IPS DF 6.9 (cell line): ENCODE results near the gene DAAM1.

ENCODE experiments used
- DNase-seq: peaks from one replicate; pipeline ENCODE4 v3.0.0-alpha.2; 2013; ENCODE audit warnings: low read depth, low spot score
- H3K27ac ChIP-seq: one replicate; pipeline ENCODE4 v1.5.1; 2013; ENCODE audit warnings: low read length, control low read depth
- H3K27me3 ChIP-seq: 2 replicates; pipeline ENCODE4 v1.6.1; 2013; ENCODE audit warnings: mild to moderate bottlenecking, low read length; ENCODE audit not compliant: control insufficient read depth, insufficient read depth
- H3K36me3 ChIP-seq: 2 replicates; pipeline ENCODE4 v1.6.1; 2013; ENCODE audit warnings: low read length; ENCODE audit not compliant: control insufficient read depth, insufficient read depth
- H3K4me1 ChIP-seq: 2 replicates; pipeline ENCODE4 v1.6.1; 2013; ENCODE audit warnings: low read length; ENCODE audit not compliant: control insufficient read depth, insufficient read depth
- H3K4me3 ChIP-seq: 2 replicates; pipeline ENCODE4 v1.5.1; 2013; ENCODE audit warnings: mild to moderate bottlenecking, low read length
- H3K9me3 ChIP-seq: 2 replicates; pipeline ENCODE4 v1.6.1; 2013; ENCODE audit warnings: low read length, inconsistent platforms; ENCODE audit not compliant: control insufficient read depth, insufficient read depth
- WGBS: extraction: QIAGEN DNeasy Blood & Tissue Kit; methylation state at CpG from one replicate; pipeline ENCODE4 v1.1.7; 2013; ENCODE audit warnings: mixed read lengths, missing lambda C conversion rate; ENCODE audit not compliant: insufficient read length, insufficient coverage; 5-methylcytosine and 5-hydroxymethylcytosine counted together

The DAAM1 gene

DNA sequence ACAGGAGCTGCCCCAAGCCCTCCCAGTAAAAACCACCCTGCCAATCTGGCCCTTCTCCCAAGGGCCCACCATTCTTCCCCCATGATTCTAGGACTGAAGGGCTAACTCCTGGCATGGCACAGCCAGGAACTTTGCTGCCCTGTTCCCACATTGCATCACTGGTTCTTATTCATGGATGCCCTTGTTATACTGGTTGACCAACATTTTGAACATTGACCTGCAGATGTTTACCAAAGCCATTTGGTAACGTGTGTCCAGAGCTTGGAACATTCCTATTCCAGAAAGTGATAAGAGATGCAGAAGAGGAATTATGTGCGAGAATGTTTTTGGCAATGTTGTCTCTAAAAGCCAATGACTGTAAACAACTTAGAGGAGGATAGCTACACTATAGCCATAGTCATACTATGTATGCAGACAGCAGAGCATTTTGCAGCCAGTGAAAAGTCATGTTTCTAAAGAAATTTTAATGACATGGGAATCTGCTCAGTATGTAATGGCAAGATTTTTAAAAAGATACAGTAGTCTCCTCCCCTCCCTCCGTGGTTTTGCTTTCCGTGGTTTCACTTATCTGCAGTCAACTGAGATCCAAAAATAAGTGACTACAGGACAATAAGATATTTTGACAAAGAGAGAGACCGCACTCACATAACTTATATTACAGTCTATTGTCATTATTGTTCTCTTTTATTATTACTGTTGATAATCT lies 108.8 kb downstream of the DAAM1 start:
- no peaks in the 10 kb centered on the region for H3K36me3 ChIP-seq
- no peaks in the 10 kb centered on the region for H3K4me1 ChIP-seq
- no peak overlapping the region for H3K27ac ChIP-seq

DNA sequence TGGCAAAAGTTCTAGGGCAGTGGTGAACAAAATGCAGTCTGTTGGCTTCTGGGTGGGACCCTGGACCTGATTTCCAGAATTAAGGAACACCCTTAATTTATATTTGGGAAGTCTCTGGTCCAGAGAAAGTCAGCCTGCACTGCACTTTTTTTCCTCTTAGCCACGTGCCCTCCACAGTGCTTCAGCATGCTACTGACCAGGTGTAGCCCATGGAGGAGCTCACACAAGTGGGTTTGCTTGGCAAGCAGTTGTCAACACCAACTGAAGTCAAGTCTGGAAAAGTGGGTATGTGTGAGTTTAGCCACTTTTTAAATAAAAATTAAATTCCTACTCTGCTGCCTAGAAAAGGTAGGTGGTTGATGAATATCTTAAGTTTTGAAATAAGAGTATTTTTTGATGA lies 111.3 kb downstream of the DAAM1 start:
- Histone ChIP-seq H3K4me3 (no peak overlapping the region), H3K4me1 (no peaks in the 10 kb centered on the region), H3K36me3 (no peaks in the 10 kb centered on the region), H3K9me3 (no peaks in the 10 kb centered on the region), H3K27ac (no peak overlapping the region), H3K27me3 (no peaks in the 10 kb centered on the region)
- DNase-seq: no peak
- WGBS: no CpG with 5 or more reads among the region's 1 CpG

More for the DNA sequence above, 108.8 kb downstream of the DAAM1 start:
- Histone ChIP-seq H3K27me3 (no peaks in the 10 kb centered on the region), H3K9me3 (no peaks in the 10 kb centered on the region), H3K4me3 (no peak overlapping the region)
- WGBS: no CpG with 5 or more reads among the region's 5 CpGs
- DNase-seq: no peak

DNA sequence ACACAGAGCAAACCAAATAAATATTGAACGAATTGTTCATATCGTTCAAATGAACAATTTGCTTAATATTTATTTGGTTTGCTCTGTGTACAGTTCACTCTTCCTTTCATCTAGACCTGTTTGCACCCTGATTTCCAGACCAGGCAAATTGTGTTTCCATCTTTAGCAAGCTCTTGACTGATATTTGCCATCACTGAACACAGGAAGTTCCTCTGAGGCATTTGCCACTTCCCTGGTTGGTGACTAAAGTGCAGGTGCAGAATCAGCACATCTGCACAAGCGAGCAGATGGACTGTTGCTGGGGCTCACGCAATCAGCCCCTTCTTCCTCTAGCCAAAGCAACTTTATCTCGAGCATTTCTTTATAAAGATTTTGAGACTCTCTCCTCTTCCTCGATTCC lies 112.9 kb downstream of the DAAM1 start:
- no peak for DNase-seq
- no peaks in the 10 kb centered on the region for H3K9me3 ChIP-seq
- H3K36me3 ChIP-seq: no peaks in the 10 kb centered on the region
- H3K4me3 ChIP-seq: no peak overlapping the region
- no CpG with 5 or more reads among the region's 6 CpGs for WGBS
- no peaks in the 10 kb centered on the region for H3K27me3 ChIP-seq
- no peaks in the 10 kb centered on the region for H3K4me1 ChIP-seq
- H3K27ac ChIP-seq: no peak overlapping the region

DNA sequence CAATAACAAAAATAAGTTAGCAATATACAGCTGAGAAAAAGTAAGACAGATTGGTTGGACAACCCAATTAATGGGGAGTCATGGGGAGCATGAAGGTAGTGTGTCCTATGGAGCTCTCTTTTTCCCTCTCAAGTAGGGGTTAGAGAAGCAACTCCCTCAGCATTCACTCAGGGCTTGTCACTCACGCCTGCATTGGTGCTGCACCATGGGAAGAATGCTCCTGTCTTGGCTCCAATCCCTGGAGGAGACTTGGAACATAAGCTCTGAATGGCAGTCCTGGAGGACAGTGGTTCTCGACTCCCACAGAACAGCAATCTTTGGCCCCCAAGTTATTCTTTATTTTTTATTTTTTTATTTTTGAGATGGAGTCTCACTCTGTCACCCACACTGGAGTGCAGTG lies 113.8 kb downstream of the DAAM1 start:
- H3K9me3 ChIP-seq: no peaks in the 10 kb centered on the region
- H3K36me3 ChIP-seq: no peaks in the 10 kb centered on the region
- DNase-seq: no peak
- H3K4me1 ChIP-seq: peaks cover 3% of the 10 kb centered on the region
- no peak overlapping the region for H3K27ac ChIP-seq
- no CpG with 5 or more reads among the region's 2 CpGs for WGBS
- H3K4me3 ChIP-seq: no peak overlapping the region
- no peaks in the 10 kb centered on the region for H3K27me3 ChIP-seq

DNA sequence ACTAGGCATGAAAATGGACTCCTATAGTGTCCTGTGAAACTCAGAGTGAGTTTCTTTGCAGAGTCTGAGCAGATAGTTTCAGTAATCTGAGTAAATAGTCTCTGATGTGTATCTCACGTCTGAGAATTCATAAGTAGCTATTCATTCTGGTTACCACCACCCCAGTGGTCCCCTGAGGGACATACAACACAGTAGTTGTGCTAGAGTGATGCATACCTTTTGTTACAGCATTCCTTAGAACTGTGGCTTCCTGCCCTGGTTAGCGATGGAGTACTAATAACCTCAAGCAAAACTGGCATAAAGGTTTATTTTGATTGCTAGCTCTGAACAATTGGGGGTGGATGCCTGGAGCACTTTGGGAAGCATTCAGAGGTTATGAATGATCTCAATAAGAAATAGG lies 114.7 kb downstream of the DAAM1 start:
- Histone ChIP-seq H3K27ac (no peak overlapping the region), H3K36me3 (no peaks in the 10 kb centered on the region), H3K4me3 (no peak overlapping the region), H3K4me1 (peaks cover 3% of the 10 kb centered on the region), H3K27me3 (no peaks in the 10 kb centered on the region), H3K9me3 (no peaks in the 10 kb centered on the region)
- no peak for DNase-seq
- WGBS: no CpG with 5 or more reads among the region's 2 CpGs

DNA sequence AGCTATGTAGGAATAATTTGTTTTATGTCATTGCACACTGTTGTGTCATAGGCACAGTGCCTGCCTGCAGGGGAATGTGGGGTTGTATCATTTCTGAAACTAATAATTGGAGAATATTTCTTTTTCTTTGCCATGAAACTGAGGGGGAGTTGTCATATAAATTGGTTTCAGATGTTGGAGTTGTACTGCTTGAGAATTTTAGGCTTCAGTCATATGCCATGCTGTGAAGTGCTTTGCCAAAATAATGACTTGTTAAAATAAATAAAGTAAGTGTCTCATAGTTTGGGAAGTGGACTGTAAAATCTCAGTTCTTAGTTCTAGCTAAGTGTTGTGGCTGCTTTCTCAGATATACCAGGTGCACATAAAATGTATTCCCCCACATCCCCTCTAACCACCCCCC lies 116.8 kb downstream of the DAAM1 start:
- H3K36me3 ChIP-seq: no peaks in the 10 kb centered on the region
- no peaks in the 10 kb centered on the region for H3K9me3 ChIP-seq
- DNase-seq: no peak
- H3K27me3 ChIP-seq: no peaks in the 10 kb centered on the region
- H3K4me3 ChIP-seq: no peak overlapping the region
- peaks cover 3% of the 10 kb centered on the region for H3K4me1 ChIP-seq
- no peak overlapping the region for H3K27ac ChIP-seq

DNA sequence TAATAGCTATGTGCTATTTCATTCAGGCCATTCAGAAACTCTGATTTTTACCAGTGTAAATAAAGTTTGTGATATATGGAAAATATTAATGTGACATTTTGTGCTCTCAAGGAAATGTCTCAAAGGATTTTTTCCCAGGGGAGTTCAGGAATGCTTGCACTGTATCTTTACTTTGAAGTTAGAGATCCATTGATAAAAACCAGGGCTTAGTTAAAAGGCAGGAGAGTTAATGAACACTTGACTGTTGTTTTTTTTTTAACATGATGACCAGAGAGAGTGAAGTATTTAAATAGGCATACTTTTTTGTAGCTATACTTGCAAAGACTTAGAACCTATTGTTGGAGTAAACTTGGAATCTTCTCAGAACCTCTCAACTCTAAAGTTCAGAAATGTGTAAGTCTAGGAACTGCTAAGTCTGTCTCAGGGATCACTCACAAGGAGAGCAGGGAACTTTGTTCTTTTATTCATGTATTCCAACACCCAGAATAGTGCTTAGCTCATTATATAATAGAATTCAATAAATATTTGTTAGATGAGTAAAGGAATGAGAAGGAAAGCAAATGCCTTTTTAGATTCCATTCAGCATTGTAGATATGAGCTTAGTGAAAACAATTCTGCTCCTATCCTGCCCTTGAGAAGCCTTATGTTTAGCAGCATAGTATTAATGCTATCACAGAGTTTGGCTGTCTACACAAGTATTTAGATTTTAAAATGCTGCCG lies 117.5 kb downstream of the DAAM1 start:
- Histone ChIP-seq H3K4me3 (no peak overlapping the region), H3K27me3 (no peaks in the 10 kb centered on the region), H3K9me3 (no peaks in the 10 kb centered on the region), H3K36me3 (no peaks in the 10 kb centered on the region), H3K4me1 (peaks cover 3% of the 10 kb centered on the region), H3K27ac (no peak overlapping the region)
- no peak for DNase-seq
- WGBS: no CpG with 5 or more reads among the region's 1 CpG

DNA sequence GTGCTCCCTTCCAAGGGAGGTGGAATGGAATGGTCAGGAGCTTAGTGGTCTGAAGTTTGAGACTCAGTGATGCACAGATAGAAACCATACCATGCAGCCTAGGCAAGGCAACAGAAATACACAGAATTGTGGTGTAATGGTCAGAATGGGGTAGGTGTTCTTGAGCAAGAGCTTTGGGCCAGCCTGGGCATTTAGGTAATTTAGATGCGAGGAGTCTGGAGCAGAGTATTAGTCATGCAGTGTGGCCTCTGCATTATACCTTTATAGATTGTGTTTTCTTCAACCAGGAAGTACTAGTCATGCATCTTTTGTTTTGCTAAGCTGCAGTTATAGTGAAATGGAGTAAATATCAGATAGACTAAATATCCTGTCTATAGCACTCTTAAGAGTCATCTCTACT lies 118.3 kb downstream of the DAAM1 start:
- H3K36me3 ChIP-seq: no peaks in the 10 kb centered on the region
- peaks cover 3% of the 10 kb centered on the region for H3K4me1 ChIP-seq
- no peak overlapping the region for H3K27ac ChIP-seq
- no peaks in the 10 kb centered on the region for H3K27me3 ChIP-seq
- H3K9me3 ChIP-seq: no peaks in the 10 kb centered on the region
- no peak overlapping the region for H3K4me3 ChIP-seq
- no CpG with 5 or more reads among the region's 1 CpG for WGBS
- no peak for DNase-seq

DNA sequence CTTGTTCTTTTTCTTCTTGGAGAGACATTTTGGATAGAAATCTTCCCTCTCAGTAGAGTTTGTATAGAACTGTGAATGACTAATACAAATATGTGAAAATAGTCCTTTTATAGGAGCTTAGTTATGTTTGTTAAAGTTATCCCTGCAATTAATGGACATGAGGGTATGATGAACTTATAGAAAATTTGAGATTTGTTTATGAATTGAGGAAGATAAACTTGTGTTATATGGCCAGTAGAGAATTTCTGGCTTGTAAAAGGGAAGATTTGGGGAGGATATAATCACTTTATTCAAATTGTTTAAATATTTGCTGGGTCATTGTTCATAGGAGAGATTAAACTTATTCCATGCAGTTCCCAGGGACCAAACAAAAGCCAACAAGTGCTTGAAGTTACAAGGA lies 119.6 kb downstream of the DAAM1 start:
- Histone ChIP-seq H3K27me3 (no peaks in the 10 kb centered on the region), H3K27ac (no peak overlapping the region), H3K36me3 (no peaks in the 10 kb centered on the region), H3K4me3 (no peak overlapping the region), H3K4me1 (peaks cover 3% of the 10 kb centered on the region), H3K9me3 (no peaks in the 10 kb centered on the region)
- no peak for DNase-seq

DNA sequence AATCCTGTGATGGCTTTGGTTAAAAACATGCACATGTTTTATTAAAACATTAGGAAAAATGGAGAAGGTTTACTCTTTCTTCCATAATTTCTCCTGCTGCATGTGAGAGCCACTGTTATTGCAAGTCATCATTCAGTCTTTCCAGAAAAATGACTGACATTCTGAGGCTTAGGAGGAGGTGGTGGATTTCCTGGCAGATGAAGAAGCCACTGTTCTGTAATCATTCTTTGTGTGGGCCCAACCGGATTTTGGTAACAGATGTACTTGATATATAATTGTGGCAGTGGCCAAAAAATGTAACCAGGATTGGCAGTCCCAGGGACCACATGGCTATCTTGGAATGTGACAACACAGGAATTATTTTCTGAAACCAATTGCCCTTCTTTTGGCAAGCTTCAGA lies 120.2 kb downstream of the DAAM1 start:
- no peaks in the 10 kb centered on the region for H3K9me3 ChIP-seq
- H3K27ac ChIP-seq: no peak overlapping the region
- H3K4me3 ChIP-seq: no peak overlapping the region
- H3K4me1 ChIP-seq: peaks cover 3% of the 10 kb centered on the region
- DNase-seq: no peak
- H3K27me3 ChIP-seq: no peaks in the 10 kb centered on the region
- no CpG with 5 or more reads among the region's 1 CpG for WGBS
- no peaks in the 10 kb centered on the region for H3K36me3 ChIP-seq
